ENCODE results near the gene KEAP1. TPM values are rescaled to one million over a fixed set of nuclear protein-coding genes. Genes with fewer than 3 reads are reported as not detected.

KEAP1 gene
- total RNA-seq, 1 donor from 2014 or later, result 60.6 TPM

GRCh38 chr19:10521461-10522171 lies 18.5 kb upstream of the KEAP1 start:
- no peak for ATAC-seq

- ATAC-seq, result peak; percentile 90
Measured at GRCh38 chr19:10520652-10521318, 17.6 kb upstream of the KEAP1 start.

DNA sequence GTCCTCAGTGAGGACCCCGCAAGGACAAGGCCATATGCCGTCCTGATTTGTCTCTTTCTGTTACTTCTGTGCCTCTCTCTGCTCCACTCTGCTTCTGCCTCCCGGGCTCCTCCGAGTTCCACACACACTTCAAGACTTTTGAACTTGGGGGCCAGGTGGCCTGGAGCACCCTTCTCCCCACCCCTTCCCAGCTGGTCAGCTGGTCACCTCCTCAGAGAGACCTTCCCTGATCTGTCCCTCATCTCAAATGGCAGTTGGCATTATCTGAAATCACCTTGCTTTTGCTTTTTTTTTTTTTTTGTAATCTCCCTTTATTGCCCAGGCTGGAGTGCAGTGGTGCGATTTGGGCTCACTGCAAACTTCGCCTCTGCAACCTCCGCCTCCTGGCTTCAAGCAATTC lies 16.3 kb upstream of the KEAP1 start:
- no peak for ATAC-seq

DNA sequence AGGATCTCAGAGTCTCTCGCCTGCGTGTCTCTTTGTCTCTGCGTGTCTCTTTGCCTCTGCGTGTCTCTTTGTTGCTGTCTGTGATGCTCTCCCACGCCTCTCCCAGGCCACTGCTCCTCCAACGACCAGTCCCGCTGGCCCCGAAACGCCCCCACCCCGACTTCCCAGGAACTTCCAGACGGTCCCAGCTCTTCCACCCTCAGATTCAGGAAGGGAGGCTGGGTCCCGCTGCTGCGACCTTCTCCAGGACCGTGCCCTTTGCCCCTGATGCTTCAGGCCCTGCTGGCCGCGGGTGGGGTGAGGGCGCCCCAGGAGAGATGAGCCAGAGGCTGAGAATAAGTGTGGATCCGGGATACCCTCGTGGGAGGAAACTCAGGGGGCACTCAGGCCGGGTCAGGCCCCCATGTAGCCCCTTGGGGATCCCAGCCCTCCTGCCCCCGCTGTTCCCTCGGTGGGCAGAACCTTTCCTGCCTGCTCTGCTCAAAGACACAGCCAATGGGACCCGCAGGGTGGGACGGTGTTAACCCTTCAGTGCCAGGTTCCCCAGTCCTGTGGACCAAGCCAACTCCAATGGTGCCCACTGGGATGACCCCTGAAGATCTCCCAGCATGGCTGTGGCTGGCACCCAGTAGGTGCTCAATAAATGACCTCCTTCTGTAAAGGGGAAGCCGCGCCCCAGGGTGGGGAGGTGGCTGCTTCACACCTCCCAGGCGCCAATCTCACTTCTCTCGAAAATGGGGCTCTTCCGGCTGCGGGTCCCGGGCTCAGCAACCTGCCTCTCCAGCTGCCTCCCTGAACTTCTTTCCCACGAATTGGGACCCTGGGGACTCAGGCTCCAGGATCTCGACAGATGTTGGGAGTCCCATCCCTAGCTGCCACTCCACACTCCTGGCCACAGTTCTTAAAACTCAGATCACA lies 15.5 kb upstream of the KEAP1 start:
- ATAC-seq, result no peak

DNA sequence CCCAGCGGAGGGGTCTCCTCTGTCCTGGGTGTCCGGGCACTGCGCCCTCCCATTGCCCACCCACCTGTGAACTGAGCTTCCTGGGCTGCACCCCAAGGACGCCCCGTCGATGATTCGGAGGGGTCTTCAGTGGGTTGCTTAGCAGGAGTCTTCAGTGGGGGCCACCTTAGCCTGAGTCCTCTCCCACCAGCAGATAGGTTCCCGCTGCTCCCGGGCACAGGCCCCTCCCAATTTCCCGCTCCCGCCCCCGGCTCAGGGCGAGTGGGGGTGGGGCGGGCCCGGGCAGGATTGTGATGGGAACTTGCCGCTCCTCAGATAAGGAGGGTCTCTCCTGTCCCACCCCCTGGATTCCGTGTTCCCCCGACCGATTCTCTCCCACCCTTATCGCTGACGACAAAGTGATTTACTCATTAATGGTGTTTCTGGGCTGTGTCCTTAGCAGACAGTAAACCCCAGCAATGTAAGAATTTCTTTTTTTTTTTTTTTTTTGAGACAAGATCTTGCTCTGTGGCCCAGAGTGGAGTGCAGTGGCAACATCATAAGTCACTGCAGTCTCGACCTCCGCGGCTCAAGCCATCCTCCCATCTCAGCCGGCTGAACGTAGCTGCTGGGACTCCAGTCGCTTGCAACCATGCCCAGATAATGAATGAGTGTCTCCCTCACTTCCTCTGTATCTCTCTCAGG lies 14.7 kb upstream of the KEAP1 start:
- ATAC-seq, result peak; percentile 18

GRCh38 chr19:10517361-10517759 lies 14.2 kb upstream of the KEAP1 start, which contains the start of gene S1PR5:
TSS of gene S1PR5 (minus strand) at chr19:10517447. CDS start at chr19:10515011, 2,436 bp downstream.
- peak; percentile 24 for ATAC-seq

GRCh38 chr19:10516671-10517286 lies 13.6 kb upstream of the KEAP1 start:
- ATAC-seq, result peak; percentile 35

- no peak for ATAC-seq
Measured at GRCh38 chr19:10516064-10516385, 12.9 kb upstream of the KEAP1 start.

GRCh38 chr19:10514211-10515145 lies 11.3 kb upstream of the KEAP1 start:
- ATAC-seq, result no peak

- ATAC-seq, result no peak
Measured at GRCh38 chr19:10513223-10513622, 10.1 kb upstream of the KEAP1 start.

DNA sequence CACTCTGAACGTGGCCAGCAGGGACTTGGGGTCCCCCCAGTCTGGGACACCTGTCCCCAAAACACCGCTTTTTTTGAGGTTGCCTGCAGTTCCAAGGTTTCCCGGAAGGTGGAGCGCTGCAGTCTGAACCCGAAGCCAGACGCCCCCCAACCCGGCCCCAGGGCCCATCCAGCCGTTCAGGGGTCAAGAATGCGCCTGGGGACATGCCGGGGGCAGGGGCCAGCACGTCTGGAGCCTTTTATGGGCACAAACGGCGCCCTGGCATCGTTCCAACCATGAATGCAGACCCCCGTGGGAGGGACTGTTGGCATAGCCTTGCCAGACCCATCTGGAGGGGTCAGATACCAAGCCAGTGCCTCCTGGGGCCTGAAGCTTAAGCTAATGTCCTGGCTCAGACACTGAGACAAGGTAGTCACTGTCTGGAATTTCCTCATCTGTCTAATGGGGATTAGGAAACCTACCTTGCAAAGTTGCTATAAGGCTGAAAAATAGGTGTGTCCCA lies 7.2 kb upstream of the KEAP1 start:
- ATAC-seq, result peak; percentile 80

DNA sequence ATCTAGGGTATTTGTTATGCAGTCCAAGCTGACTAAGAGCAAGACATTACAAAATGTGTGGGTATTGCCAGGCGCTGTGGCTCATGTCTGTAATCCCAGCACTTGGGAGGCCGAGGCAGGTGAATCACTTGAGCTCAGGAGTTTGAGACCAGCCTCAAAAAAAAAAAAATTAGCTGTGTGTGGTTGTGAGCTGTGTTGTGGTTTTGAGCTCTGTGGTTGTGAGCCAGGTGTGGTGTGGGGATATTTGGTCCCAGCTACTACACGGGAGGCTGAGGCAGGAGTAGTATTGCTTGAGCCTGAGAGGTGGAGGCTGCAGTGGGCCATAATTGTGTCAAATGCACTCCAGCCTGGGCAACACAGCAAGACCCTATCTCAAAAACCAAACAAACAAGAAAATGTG lies 5.6 kb upstream of the KEAP1 start:
- peak; percentile 10 for ATAC-seq

GRCh38 chr19:10508036-10508435 lies 4.9 kb upstream of the KEAP1 start:
- ATAC-seq, result no peak

DNA sequence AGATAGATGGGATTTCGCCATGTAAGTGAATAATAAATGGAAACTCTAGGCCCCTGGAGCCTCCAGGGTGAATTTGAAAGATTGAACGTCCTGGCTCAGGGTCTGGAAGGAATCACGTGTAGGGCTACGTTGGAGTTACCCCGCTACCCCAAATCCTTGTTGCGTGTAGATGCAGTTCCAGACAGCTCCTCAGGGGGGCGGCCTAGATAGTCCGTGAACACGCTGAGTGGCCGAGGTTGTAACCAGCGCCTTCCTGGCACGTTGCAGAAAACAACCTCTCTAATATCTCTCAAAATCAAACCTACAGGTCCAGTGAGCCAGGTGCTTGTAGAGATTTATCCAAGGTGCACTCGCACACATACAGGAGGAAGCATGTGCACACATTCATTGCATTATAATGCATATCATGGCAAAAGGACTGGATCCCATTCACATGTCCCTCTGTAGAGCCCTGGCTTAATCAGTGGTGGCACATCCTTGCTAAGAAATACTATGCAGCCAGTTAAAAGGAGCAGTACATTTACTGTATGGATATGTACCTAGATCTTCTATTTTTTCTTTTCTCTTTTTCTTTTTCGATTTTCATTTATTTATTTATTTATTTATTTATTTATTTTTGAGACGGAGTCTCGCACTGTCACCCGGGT lies 2.5 kb upstream of the KEAP1 start:
- peak; percentile 41 for ATAC-seq

- ATAC-seq, result peak; percentile 92
Measured at GRCh38 chr19:10502524-10503001, 593 bp downstream of the KEAP1 start.

- ATAC-seq, result peak; percentile 37
Measured at GRCh38 chr19:10501971-10502523, 1.1 kb downstream of the KEAP1 start.

- ATAC-seq, result no peak
Measured at GRCh38 chr19:10500247-10500592, 2.9 kb downstream of the KEAP1 start.

- peak; percentile 2 for ATAC-seq
Measured at GRCh38 chr19:10499550-10500246, 3.5 kb downstream of the KEAP1 start.

- no peak for ATAC-seq
Measured at GRCh38 chr19:10497371-10497770, 5.8 kb downstream of the KEAP1 start.

All from esophagus mucosa (tissue), 1 donor.